ENCODE data around the gene MRPL18.
"Not testable (repeated sequence)": the region's sequence is repeated elsewhere in the genome, so short reads cannot be mapped to it uniquely, and the experiment has no call there.

Gene MRPL18

DNA sequence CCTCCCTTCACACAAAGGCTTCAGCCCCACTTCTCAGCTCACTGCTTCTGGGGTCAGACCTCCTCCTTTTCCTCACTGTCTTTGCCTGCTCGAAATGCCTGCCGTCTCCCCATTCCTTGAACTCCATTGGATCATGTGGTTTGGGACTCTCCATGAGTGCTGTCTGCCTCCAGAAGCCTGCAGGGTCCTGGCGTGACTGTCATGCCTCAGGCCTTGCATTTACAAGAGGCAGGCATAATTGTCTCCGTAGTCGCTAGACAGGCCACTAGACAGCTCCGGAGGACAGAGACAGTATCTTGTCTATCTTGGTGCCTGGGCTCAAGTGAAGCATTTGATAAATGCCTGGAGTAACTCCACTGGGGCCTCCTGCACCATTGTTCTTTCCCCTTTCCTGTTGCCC, 25.1 kb downstream of the MRPL18 start:
- ATAC-seq: no peak
- TF ChIP-seq ISL1 (CRISPR knock-in tag; IDR thresholded peaks at IDR 0.05) (no peak), ESRRG (CRISPR knock-in tag; IDR thresholded peaks at IDR 0.05) (no peak), CSDC2 (CRISPR knock-in tag; IDR thresholded peaks at IDR 0.05) (no peak), BACH2 (CRISPR knock-in tag; IDR thresholded peaks at IDR 0.05; ENCODE audit: borderline replicate concordance) (no peak), ZFP3 (CRISPR knock-in tag; IDR thresholded peaks at IDR 0.05) (no peak), OSR1 (CRISPR knock-in tag; IDR thresholded peaks at IDR 0.05) (no peak), ZNF8 (CRISPR knock-in tag; IDR thresholded peaks at IDR 0.05) (no peak), POU6F1 (CRISPR knock-in tag; IDR thresholded peaks at IDR 0.05; ENCODE audit: borderline replicate concordance, low read depth) (no peak), ZC3H10 (CRISPR knock-in tag; IDR thresholded peaks at IDR 0.05) (no peak), PPARA (CRISPR knock-in tag; IDR thresholded peaks at IDR 0.05; ENCODE audit: borderline replicate concordance) (no peak), TCF4 (CRISPR knock-in tag; IDR thresholded peaks at IDR 0.05; ENCODE audit: borderline replicate concordance) (no peak), GLIS3 (CRISPR knock-in tag; IDR thresholded peaks at IDR 0.05) (no peak)
- TF ChIP-seq, protein P1, sequence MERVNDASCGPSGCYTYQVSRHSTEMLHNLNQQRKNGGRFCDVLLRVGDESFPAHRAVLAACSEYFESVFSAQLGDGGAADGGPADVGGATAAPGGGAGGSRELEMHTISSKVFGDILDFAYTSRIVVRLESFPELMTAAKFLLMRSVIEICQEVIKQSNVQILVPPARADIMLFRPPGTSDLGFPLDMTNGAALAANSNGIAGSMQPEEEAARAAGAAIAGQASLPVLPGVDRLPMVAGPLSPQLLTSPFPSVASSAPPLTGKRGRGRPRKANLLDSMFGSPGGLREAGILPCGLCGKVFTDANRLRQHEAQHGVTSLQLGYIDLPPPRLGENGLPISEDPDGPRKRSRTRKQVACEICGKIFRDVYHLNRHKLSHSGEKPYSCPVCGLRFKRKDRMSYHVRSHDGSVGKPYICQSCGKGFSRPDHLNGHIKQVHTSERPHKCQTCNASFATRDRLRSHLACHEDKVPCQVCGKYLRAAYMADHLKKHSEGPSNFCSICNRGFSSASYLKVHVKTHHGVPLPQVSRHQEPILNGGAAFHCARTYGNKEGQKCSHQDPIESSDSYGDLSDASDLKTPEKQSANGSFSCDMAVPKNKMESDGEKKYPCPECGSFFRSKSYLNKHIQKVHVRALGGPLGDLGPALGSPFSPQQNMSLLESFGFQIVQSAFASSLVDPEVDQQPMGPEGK (CRISPR knock-in tag; IDR thresholded peaks at IDR 0.05; ENCODE audit: borderline replicate concordance): no peak
- TF ChIP-seq, protein P2, sequence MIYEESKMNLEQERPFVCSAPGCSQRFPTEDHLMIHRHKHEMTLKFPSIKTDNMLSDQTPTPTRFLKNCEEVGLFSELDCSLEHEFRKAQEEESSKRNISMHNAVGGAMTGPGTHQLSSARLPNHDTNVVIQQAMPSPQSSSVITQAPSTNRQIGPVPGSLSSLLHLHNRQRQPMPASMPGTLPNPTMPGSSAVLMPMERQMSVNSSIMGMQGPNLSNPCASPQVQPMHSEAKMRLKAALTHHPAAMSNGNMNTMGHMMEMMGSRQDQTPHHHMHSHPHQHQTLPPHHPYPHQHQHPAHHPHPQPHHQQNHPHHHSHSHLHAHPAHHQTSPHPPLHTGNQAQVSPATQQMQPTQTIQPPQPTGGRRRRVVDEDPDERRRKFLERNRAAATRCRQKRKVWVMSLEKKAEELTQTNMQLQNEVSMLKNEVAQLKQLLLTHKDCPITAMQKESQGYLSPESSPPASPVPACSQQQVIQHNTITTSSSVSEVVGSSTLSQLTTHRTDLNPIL (CRISPR knock-in tag; IDR thresholded peaks at IDR 0.05; ENCODE audit: low read depth): no peak
- TF ChIP-seq, protein P3, sequence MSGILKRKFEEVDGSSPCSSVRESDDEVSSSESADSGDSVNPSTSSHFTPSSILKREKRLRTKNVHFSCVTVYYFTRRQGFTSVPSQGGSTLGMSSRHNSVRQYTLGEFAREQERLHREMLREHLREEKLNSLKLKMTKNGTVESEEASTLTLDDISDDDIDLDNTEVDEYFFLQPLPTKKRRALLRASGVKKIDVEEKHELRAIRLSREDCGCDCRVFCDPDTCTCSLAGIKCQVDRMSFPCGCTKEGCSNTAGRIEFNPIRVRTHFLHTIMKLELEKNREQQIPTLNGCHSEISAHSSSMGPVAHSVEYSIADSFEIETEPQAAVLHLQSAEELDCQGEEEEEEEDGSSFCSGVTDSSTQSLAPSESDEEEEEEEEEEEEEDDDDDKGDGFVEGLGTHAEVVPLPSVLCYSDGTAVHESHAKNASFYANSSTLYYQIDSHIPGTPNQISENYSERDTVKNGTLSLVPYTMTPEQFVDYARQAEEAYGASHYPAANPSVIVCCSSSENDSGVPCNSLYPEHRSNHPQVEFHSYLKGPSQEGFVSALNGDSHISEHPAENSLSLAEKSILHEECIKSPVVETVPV (CRISPR knock-in tag; IDR thresholded peaks at IDR 0.05): no peak

DNA sequence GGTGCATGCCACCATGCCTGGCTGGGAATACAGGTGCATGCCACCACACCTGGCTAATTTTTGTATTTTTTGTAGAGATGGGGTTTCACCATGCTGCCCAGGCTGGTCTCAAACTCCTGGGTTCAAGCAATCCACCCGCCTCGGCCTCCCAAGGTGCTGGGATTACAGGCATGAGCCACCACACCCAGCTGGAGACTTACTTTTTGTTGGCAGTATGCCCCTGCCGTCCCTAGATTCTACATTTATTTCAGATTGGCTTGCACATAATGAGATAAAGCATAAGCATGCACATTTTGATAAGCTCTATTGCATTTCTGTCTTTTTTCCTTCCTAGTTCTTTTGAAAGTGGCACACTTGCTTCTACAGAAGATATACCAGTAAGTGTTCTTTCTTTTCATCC, 26.5 kb downstream of the MRPL18 start:
- not testable (repeated sequence) for ATAC-seq

DNA sequence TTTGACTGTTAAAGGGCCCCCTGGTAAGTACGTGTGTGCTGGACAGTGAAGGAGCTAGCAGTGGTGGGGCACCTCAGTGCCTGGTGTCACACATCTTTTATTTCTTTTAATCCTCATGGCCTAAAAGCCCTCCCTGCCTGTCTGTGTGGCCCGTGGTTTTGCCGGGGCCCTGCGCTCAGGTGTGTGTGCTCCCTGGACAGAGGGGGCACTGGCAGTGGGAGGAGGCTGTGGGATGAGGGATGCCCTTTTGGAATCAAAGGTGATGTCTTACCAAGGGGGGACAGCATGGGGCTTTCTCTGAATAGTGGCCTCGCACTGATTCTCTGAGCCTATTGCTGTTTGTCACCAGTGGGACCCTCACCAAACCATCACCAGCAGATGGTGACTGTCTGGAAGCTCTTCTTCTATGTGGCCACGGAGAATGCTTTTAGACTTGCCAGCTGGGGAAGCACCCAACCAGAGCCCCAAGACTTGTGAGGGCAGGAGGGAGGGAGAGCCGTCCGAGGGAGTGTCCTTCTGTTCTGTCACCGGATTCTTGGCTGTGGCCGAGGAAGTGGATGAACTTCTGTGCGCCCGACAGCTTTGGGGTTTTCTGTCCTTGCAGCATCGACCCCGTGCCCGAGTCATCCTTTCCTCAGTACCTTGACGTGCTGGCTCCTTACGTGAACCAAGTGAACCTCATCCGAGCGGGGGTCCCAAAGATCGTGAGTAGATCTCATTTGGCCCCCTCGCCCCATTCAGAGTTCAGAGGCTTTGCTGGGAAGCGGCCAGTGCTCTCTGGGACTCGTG, 27.9 kb downstream of the MRPL18 start:
- TF ChIP-seq ZNF70 (CRISPR knock-in tag; IDR thresholded peaks at IDR 0.05) (no peak), ARNTL (CRISPR knock-in tag; IDR thresholded peaks at IDR 0.05; ENCODE audit: borderline replicate concordance, low read depth) (no peak), BACH2 (CRISPR knock-in tag; IDR thresholded peaks at IDR 0.05; ENCODE audit: borderline replicate concordance) (no peak), SNAI2 (CRISPR knock-in tag; IDR thresholded peaks at IDR 0.05) (no peak), POU6F1 (CRISPR knock-in tag; IDR thresholded peaks at IDR 0.05; ENCODE audit: borderline replicate concordance, low read depth) (no peak), OSR1 (CRISPR knock-in tag; IDR thresholded peaks at IDR 0.05) (no peak), ISL1 (CRISPR knock-in tag; IDR thresholded peaks at IDR 0.05) (no peak)
- TF ChIP-seq, protein P1 (CRISPR knock-in tag; IDR thresholded peaks at IDR 0.05; ENCODE audit: borderline replicate concordance): no peak
- ATAC-seq: no peak

Measured in SK-N-SH treated with all-trans-retinoic acid at 6 μM for 48 hours (cell line).